ENCODE measurements around the gene MYOF.
"Not testable (repeated sequence)": the region's sequence is repeated elsewhere in the genome, so short reads cannot be mapped to it uniquely, and the experiment has no call there.

The MYOF gene

GRCh38 chr10:93425861-93426260 lies 56.3 kb downstream of the MYOF start:
- DNase-seq (ENCODE audit: low spot score): no peak

GRCh38 chr10:93422118-93422517 lies 60.0 kb downstream of the MYOF start:
- DNase-seq (ENCODE audit: low spot score): no peak

DNA sequence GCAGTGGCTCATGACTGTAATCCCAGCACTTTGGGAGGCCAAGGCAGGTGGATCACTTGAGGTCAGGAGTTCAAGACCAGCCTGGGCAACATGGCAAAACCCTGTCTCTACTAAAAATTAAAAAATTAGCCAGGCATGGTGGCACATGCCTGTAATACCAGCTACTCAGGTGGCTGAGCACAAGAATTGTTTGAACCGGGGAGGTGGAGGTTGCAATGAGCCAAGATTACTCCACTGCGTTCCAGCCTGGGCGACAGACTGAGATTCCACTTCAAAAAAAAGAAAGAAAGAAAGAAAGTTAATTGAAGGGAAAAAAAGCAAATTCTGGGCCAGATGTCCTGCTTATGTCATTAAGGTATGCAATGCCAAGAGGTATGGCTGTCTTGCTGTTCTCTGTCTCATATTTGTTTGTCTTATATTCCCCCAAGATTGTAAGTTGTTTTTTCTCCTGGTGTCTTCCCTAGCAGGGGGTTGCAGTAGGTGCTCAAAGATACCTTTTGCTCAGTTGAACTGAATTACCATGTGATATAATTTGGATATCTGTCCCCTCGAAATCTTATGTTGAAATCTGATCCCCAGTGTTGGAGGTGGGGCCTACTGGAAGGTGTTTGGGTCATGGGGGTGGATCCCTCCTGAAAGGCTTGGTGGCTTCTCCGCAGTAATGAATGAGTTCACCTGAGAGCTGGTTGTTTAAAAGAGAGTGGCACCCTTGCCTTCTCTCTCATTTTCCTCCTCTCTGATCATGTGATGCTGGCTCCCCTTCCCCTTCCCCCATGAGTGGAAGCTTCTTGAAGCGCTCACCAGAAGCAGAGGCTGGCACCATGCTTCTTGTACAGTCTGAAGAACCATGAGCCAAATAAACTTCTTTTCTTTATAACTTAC lies 60.9 kb downstream of the MYOF start:
- no peak for DNase-seq (ENCODE audit: low spot score)

DNA sequence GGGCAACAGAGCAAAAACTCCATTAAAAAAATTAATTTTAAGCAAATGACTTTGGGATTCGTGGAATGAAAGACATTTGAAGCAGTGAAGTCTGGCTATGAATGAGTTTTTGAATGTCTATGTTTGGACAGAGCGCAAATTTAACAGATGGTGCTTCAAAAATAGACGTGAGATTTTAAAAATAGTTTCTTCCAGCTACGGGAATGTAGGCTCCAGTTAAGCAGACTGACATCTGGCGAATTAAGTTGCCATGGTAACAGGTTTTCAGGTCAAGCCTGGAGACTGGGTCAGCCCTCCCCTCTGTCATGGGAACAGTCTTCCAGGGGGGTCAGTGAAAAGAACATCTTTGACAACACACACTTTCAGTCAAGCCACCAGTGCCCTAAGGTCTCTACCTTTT lies 62.0 kb downstream of the MYOF start:
- DNase-seq (ENCODE audit: low spot score): peak; percentile 40

GRCh38 chr10:93419016-93419415 lies 63.1 kb downstream of the MYOF start:
- not testable (repeated sequence) for DNase-seq (ENCODE audit: low spot score)

- DNase-seq (ENCODE audit: low spot score): no peak
Observed at GRCh38 chr10:93417921-93418320, 64.2 kb downstream of the MYOF start.

GRCh38 chr10:93417266-93417665 lies 64.9 kb downstream of the MYOF start:
- DNase-seq (ENCODE audit: low spot score): peak; percentile 30

- DNase-seq (ENCODE audit: low spot score): no peak
Observed at GRCh38 chr10:93416824-93417223, 65.3 kb downstream of the MYOF start.

DNA sequence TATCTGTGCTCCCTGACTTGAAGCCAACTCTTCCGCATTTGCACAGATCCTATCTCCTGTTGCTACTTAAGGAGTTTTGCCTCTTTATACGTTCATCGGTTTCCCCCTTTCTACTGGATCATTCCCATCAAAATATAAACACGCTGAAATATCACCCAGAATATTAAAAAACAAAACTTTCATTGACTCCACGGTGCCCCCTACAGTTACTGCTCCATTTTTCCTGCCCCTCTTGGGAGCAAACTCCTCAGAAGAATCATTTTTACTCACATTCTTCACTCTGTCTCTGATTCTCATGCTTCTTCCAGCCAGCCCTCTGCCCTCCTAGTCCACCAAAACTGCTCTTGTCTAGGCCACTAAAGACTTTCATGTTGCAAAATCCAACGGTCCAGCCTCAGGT lies 66.4 kb downstream of the MYOF start:
- DNase-seq (ENCODE audit: low spot score): no peak

DNA sequence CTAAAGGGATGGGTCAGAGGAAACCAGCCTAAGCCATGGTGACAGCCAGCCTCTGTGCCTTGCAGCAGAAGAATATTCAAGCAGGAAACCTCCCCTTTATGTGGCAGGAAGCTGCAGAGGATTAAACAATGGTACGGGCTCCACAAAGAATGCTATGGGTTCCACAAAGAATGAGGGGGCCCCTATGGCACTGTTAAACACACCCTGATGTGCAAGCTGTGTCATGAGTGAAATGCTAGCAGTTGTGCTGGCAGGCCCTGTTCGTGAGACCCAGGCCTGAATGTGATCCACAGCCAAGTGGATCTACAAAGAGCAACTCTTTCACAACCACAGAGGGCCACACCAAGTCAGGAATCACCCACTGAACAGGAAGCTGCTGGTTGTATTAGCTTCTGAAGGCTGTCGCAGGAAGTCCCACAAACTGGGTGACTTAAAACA lies 68.9 kb downstream of the MYOF start:
- peak; percentile 38 for DNase-seq (ENCODE audit: low spot score)

DNA sequence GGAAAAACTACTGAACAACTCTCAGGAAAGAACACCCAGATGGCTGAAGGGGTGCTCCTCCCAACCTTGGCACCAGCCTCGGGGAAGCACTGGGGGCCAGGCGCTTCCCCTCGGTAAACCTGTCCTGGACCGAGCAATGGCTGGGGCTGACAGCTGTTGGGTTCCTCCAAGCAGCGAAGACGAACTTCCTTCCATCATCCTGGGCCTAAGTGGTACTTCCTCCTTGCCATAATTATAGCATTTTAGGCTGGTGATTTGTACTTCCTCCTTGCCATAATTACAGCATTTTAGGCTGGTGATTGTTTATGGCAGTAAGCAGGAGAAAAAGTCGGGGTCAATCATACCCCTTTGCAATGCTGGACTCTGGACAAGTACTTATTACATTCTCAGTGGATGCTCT lies 69.3 kb downstream of the MYOF start:
- peak; percentile 57 for DNase-seq (ENCODE audit: low spot score)

DNA sequence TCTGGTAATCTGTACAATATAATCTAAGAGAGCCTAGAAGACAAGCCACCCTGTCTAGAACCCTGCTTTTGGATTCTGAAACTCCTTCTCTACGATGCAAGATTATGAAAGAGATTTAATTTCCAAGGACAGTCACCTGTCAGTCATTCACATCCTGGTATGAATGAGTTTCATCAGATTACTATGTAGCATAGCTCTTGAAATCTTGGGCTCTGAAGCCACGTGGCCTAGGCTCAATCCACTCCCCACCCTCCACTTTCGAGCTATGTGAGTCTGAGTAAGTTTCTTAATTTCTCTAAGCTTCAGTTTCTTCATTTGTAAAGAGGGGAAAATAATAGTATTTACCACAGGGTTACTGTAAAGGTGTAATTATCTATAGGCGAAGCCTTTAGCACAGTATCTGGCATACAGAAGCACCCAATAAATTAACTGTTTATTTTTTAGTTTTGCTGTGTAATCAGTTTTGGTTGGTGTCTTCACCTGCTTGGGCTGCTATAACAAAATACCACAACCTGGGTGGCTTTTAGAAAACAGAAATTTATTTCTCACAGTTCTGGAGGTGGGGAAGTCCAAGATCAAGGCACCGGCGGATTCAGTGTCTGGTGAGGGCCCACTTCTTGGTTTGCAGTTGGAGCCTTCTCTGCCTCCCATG lies 71.3 kb downstream of the MYOF start:
- no peak for DNase-seq (ENCODE audit: low spot score)

GRCh38 chr10:93408783-93409182 lies 73.4 kb downstream of the MYOF start:
- no peak for DNase-seq (ENCODE audit: low spot score)

DNA sequence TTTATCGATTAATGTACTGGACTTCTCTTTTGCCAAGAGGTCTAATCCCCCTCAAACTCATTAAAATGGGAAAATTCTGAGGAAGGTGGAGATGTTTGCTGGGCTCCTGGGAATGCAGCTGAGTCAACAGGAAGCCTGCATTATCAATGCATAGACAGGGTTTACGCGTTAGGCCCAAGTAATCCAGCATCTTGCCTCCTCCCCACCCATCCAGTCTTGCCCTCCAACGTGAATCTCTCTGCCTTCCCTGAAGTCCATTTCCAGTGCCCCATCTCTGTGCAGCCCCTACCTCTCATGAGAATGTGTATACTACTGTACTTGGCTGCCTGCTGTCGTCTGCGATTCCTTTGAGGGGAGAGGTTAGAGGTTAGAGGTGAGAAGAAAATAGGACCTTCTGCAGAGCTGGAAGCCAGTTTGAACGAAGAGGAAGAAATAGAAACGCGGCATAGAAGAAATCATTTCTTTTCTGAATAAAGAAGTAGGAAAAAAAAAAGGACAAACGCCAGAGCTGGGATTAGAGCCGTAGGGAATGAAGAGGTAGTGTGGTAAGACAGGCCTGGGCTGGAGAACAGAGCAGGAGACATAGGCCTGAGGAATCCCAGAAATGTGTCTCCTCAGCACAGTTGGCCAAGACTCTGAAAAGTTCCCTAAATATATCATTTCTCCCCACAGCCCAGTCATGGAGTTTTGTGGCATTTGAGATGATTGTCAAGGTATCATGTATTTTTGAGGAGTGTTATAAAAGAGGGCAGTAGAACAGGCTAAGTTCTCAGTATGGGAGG lies 75.6 kb downstream of the MYOF start:
- DNase-seq (ENCODE audit: low spot score): no peak

GRCh38 chr10:93404048-93404354 lies 78.1 kb downstream of the MYOF start:
- DNase-seq (ENCODE audit: low spot score): no peak

DNA sequence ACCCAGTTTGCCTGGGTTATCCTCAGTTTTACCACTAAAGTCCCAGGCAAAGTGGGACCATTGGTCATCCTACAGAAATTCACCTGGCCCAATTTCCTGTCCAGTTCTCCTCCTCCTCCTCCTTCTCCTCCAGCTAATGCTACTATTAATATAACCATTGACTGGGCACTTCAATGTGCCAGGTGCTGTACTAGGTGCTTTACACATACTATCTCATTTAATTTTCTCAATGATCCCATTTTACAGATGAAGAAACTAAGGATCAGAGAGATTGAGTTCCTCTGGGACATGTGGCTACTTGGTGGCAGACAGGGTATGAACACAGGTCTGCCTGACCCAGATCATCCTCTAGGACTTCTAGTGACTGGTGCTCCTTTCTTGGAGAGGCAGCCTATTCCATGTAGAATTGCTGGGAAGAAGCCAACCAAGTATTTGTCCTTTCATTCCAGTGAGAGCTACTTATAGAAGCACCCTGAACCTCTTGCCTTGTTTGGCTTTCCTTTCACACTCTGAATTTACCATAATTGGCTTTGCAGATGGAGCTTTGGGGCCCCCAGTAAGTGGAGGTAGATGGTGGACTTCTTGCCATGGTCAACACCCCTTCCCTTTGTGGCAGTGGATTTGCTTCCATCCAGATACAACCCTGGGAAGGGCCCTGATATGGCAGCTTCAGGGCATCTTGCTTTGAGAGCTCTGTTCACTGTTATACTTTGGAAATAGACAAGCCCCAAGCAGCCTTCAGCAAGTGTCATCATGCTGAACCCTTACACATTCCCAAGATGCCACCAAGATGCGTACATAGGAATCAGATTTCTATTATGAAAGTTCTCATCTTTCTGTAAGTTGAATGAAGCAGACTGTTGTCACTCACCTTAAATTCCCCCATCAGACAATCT lies 78.7 kb downstream of the MYOF start:
- no peak for DNase-seq (ENCODE audit: low spot score)

DNA sequence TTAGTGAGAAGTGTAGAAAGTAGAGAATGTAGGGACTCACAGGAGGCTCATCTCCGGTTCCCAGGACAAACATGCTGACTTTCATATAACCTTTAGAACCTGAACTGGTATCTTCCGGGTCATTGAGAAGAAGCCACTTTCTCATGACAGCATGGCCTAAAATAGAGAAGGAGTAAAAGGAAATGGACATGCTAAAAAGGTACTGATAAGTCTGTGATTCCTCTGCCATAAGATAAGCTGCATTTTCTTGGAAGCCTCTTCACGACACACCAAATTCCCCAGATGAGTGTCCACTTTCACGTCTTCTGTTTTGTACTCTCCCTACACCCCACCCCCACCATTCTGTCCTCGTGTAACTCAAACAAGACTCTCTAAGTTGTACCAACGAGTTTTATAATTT lies 79.9 kb downstream of the MYOF start:
- DNase-seq (ENCODE audit: low spot score): no peak

GRCh38 chr10:93398528-93398927 lies 83.6 kb downstream of the MYOF start:
- no peak for DNase-seq (ENCODE audit: low spot score)

- no peak for DNase-seq (ENCODE audit: low spot score)
Observed at GRCh38 chr10:93397020-93397419, 85.1 kb downstream of the MYOF start.

DNA sequence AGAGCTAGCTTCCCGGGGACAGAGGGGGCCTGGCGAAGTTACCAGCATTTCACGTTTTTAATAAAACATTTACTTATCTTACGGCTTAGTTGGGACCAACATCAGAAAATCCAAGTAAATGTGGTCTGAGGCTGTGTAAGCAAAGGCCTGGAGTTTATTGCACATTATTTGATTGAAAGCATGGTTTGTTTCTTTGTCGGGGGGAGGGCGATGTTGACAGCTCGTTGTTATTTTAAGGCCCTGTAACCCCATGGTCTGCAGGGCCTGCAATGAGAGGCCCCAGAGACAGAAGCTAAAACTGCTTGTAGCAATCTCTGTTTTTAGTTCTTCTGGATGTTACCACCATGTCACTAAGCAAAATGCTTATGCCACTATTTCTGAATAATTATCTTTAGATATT lies 88.9 kb downstream of the MYOF start:
- DNase-seq (ENCODE audit: low spot score): no peak

DNA sequence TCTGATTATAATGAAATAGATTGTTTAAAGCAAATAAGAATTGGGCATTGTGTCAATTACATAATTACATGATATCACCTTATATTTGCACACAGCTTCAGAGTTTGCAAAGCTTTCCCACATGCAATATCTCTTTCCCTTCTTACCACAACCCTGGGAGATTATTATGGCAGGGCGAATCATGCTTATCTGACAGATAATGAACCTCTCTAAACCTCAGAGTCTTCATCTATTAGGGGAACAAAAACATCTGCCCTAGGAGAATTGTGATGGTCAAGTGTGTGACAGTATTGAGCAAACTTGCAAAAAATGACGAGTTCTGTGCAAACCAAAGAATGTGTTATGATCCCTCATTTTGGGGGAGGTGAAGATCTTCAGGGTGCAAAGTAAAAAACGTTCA lies 90.0 kb downstream of the MYOF start:
- no peak for DNase-seq (ENCODE audit: low spot score)

All from pons (tissue), 1 donor.